HepG2 (cell line): ENCODE data around the gene BPI. TPM values are rescaled to one million over a fixed set of nuclear protein-coding genes. Genes with fewer than 3 reads are reported as not detected.

Source experiments
- ARID4A ChIP-seq: sonication (generic); formaldehyde crosslinking; IDR thresholded peaks from 2 replicates; pipeline ENCODE4 v1.5.0; 2020; ENCODE audit warnings: mild to moderate bottlenecking, missing genetic modification reagents, borderline replicate concordance
- BORCS8-MEF2B ChIP-seq: sonication (generic); formaldehyde crosslinking; IDR thresholded peaks from 2 replicates; pipeline ENCODE4 v1.8.0; 2022; ENCODE audit warnings: mild to moderate bottlenecking, missing genetic modification reagents
- CCAR2 ChIP-seq: fragments of 200-400 bp; formaldehyde crosslinking; optimal IDR thresholded peaks from 2 replicates; pipeline ENCODE3; 2018; ENCODE audit warnings: low read depth, mild to moderate bottlenecking, low read length, moderate library complexity
- DMAP1 ChIP-seq: IDR thresholded peaks from 2 replicates; pipeline ENCODE4 v1.6.1; 2016
- ELF4 ChIP-seq: sonication (generic); formaldehyde crosslinking; IDR thresholded peaks from 2 replicates; pipeline ENCODE4 v1.5.0; 2020; ENCODE audit warnings: missing genetic modification reagents, mild to moderate bottlenecking, moderate library complexity, borderline replicate concordance
- ESRRA ChIP-seq: sonication (generic); formaldehyde crosslinking; IDR thresholded peaks from 2 replicates; pipeline ENCODE4 v1.5.1; 2020; ENCODE audit warnings: mild to moderate bottlenecking, low read depth, missing genetic modification reagents
- HMG20A ChIP-seq: IDR thresholded peaks from 2 replicates; pipeline ENCODE4 v1.6.1; 2016; ENCODE audit warnings: borderline replicate concordance
- HNRNPUL1 ChIP-seq: fragments of 200-400 bp; formaldehyde crosslinking; IDR thresholded peaks from 2 replicates; pipeline ENCODE4 v1.6.1; 2017; ENCODE audit warnings: low read depth, mild to moderate bottlenecking, low read length, moderate library complexity
- JARID2 ChIP-seq: sonication (generic); formaldehyde crosslinking; IDR thresholded peaks from 2 replicates; pipeline ENCODE4 v1.8.1; 2023; ENCODE audit warnings: missing genetic modification reagents, inconsistent platforms; ENCODE audit not compliant: insufficient replicate concordance
- MAX ChIP-seq: IDR thresholded peaks from 2 replicates; pipeline ENCODE4 v1.6.1; 2012; ENCODE audit warnings: inconsistent platforms
- NR3C1 ChIP-seq: sonication (generic); formaldehyde crosslinking; IDR thresholded peaks from 2 replicates; pipeline ENCODE4 v1.4.0; 2020; ENCODE audit warnings: missing genetic modification reagents
- PCBP1 ChIP-seq: fragments of 200-400 bp; formaldehyde crosslinking; IDR thresholded peaks from 2 replicates; pipeline ENCODE4 v1.6.1; 2017; ENCODE audit warnings: mild to moderate bottlenecking, low read depth, low read length, borderline replicate concordance
- PRDM10 ChIP-seq: sonication (generic); formaldehyde crosslinking; IDR thresholded peaks from 2 replicates; pipeline ENCODE4 v1.4.0; 2020; ENCODE audit warnings: low read depth, missing genetic modification reagents
- RAD21 ChIP-seq: fragments of 450-650 bp; formaldehyde crosslinking; IDR thresholded peaks from 2 replicates; pipeline ENCODE4 v1.5.0; 2020; ENCODE audit warnings: mild to moderate bottlenecking
- RXRB ChIP-seq: IDR thresholded peaks from 2 replicates; pipeline ENCODE4 v1.6.1; 2016; ENCODE audit warnings: borderline replicate concordance, missing genetic modification reagents, missing compliant biosample characterization
- SIX4 ChIP-seq: sonication (generic); formaldehyde crosslinking; IDR thresholded peaks from 2 replicates; pipeline ENCODE4 v1.4.0; 2020; ENCODE audit warnings: missing genetic modification reagents
- SOX6 ChIP-seq, 2 experiments: fragments of 450-650 bp in 1 of 2; sonication (generic) in 1 of 2; formaldehyde crosslinking in 1 of 2; IDR thresholded peaks; 2 replicates each; pipeline versions ENCODE4 v1.4.0 to v1.6.1; 2017 to 2020; ENCODE audit warnings: antibody characterized with exemption in 1 of 2, mild to moderate bottlenecking in 1 of 2, missing genetic modification reagents in 1 of 2
- STAG1 ChIP-seq: sonication (generic); formaldehyde crosslinking; IDR thresholded peaks from 2 replicates; pipeline ENCODE4 v1.4.0; 2020; ENCODE audit warnings: missing genetic modification reagents
- TP53 ChIP-seq: sonication (generic); formaldehyde crosslinking; conservative IDR thresholded peaks from 2 replicates; pipeline ENCODE4 v1.4.0; 2020; ENCODE audit warnings: missing genetic modification reagents
- ZBTB21 ChIP-seq: sonication (generic); formaldehyde crosslinking; IDR thresholded peaks from 2 replicates; pipeline ENCODE4 v1.4.0; 2020; ENCODE audit warnings: missing genetic modification reagents
- ZFP82 ChIP-seq: sonication (generic); formaldehyde crosslinking; IDR thresholded peaks from 2 replicates; pipeline ENCODE4 v1.5.1; 2020; ENCODE audit warnings: mild to moderate bottlenecking, missing genetic modification reagents, borderline replicate concordance
- ZNF17 ChIP-seq: sonication (generic); formaldehyde crosslinking; IDR thresholded peaks from 2 replicates; pipeline ENCODE4 v1.5.0; 2020; ENCODE audit warnings: mild to moderate bottlenecking, missing genetic modification reagents
- ZNF326 ChIP-seq: sonication (generic); formaldehyde crosslinking; IDR thresholded peaks from 2 replicates; pipeline ENCODE4 v1.4.0; 2020; ENCODE audit warnings: missing genetic modification reagents, borderline replicate concordance
- ZNF432 ChIP-seq: sonication (generic); formaldehyde crosslinking; IDR thresholded peaks from 2 replicates; pipeline ENCODE4 v1.5.0; 2020; ENCODE audit warnings: missing genetic modification reagents, mild to moderate bottlenecking, borderline replicate concordance
- ZSCAN25 ChIP-seq: sonication (generic); formaldehyde crosslinking; IDR thresholded peaks from 2 replicates; pipeline ENCODE4 v1.8.0; 2022; ENCODE audit warnings: mild to moderate bottlenecking, missing genetic modification reagents
- polyA plus RNA-seq, 8 experiments: library from polyadenylated mRNA; depleted of rRNA in 3 of 8; stranded (reverse) in 7 of 8; unstranded in 1 of 8; fragments of >200 nt; fragmentation: Illumina TruSeq in 4 of 8; extraction: Trizol in 4 of 8; gene quantifications; 2 replicates each; pipeline versions ENCODE4 v1.2.1 to v1.2.3, GENCODE V29; 2011 to 2016; ENCODE audit warnings: low read depth in 4 of 8, missing spikeins in 1 of 8, mixed read lengths in 1 of 8; ENCODE audit not compliant: insufficient read depth in 1 of 8
- total RNA-seq, 5 experiments: library from RNA; depleted of rRNA; stranded (reverse); fragments of >200 nt; fragmentation: Illumina TruSeq; extraction: Trizol; gene quantifications; 2 replicates each; pipeline ENCODE4 v1.2.3, GENCODE V29; 2016; ENCODE audit warnings: low read depth in 1 of 5

Gene BPI
- total and polyA plus RNA-seq, 2 of the 13 experiments (the other 11 are each of a cell fraction or from before 2014, with no cell fraction given), result not detected

GRCh38 chr20:38337561-38338140 lies 33.7 kb downstream of the BPI start (continued):
- TF ChIP-seq MAX (no peak), HNRNPUL1 (no peak), PCBP1 (no peak), ELF4 (CRISPR knock-in tag) (no peak), ZNF432 (CRISPR knock-in tag) (no peak), NR3C1 (no peak), HMG20A (CRISPR knock-in tag) (no peak), ESRRA (CRISPR knock-in tag) (no peak), SIX4 (no peak), JARID2 (CRISPR knock-in tag) (no peak), ZFP82 (no peak), RAD21 (CRISPR knock-in tag) (peak; percentile 89), PRDM10 (no peak), ZSCAN25 (CRISPR knock-in tag) (no peak), DMAP1 (CRISPR knock-in tag) (no peak), ZBTB21 (no peak), RXRB (no peak), ZNF17 (CRISPR knock-in tag) (no peak), CCAR2 (no peak), ARID4A (CRISPR knock-in tag) (no peak), TP53 (CRISPR knock-in tag) (no peak), SOX6 (IDR thresholded peaks at IDR 0.05) (no peak), SOX6 (CRISPR knock-in tag; IDR thresholded peaks at IDR 0.05) (no peak), BORCS8-MEF2B (CRISPR knock-in tag) (no peak), ZNF326 (no peak), STAG1 (CRISPR knock-in tag) (peak; percentile 90)
